Common myeloid progenitor, CD34-positive (primary cell): ENCODE results near the gene ACP2. TPM values are rescaled to one million over a fixed set of nuclear protein-coding genes. Genes with fewer than 3 reads are reported as not detected.

Source experiments
- CTCF ChIA-PET: fragments of 350-600 bp; sonication (Branson Sonifier 250); formaldehyde crosslinking; loops from one replicate; lab custom pipeline; 2021; ENCODE audit warnings: antibody characterized with exemption; lab: Charles Lee
- POLR2A ChIA-PET: fragments of 350-600 bp; sonication (Branson Sonifier 250); formaldehyde crosslinking; loops from one replicate; lab custom pipeline; 2021; ENCODE audit warnings: antibody characterized with exemption; lab: Charles Lee
- DNase-seq, 3 donors: peaks; one replicate each; pipeline versions ENCODE4 v3.0.0 to v3.0.0-alpha.2; 2013
- H3K27ac ChIP-seq, 2 experiments: 1 replicate in 1 of 2; 2 replicates in 1 of 2; pipeline ENCODE4 v1.7.0; 2013; ENCODE audit warnings: inconsistent platforms in 2 of 2, low read length in 2 of 2, mild to moderate bottlenecking in 2 of 2, low read depth in 1 of 2, moderate library complexity in 1 of 2; ENCODE audit not compliant: severe bottlenecking in 2 of 2, insufficient read depth in 1 of 2, poor library complexity in 1 of 2
- H3K27me3 ChIP-seq, 5 experiments: replicated peaks in 2 of 5; 1 replicate in 3 of 5; 2 replicates in 2 of 5; pipeline versions ENCODE4 v1.6.1 to v1.7.0; 2013; ENCODE audit warnings: low read length in 4 of 5, mild to moderate bottlenecking in 2 of 5, moderate library complexity in 2 of 5, inconsistent platforms in 1 of 5; ENCODE audit not compliant: insufficient read depth in 5 of 5, control insufficient read depth in 4 of 5
- H3K36me3 ChIP-seq, 4 experiments: 1 replicate in 2 of 4; 2 replicates in 2 of 4; pipeline versions ENCODE4 v1.6.1 to v1.7.0; 2013; ENCODE audit warnings: low read length in 3 of 4, control low read depth in 1 of 4, mild to moderate bottlenecking in 1 of 4; ENCODE audit not compliant: control insufficient read depth in 4 of 4, insufficient read depth in 4 of 4
- H3K4me1 ChIP-seq, 4 experiments: 1 replicate in 3 of 4; 2 replicates in 1 of 4; pipeline versions ENCODE4 v1.6.1 to v1.7.1; 2013; ENCODE audit warnings: low read length in 3 of 4, mild to moderate bottlenecking in 3 of 4, control low read depth in 1 of 4, inconsistent platforms in 1 of 4, moderate library complexity in 1 of 4; ENCODE audit not compliant: control insufficient read depth in 4 of 4, insufficient read depth in 4 of 4; ENCODE audit errors: control extremely low read depth in 1 of 4
- H3K4me3 ChIP-seq, 7 experiments: 1 replicate in 4 of 7; 2 replicates in 3 of 7; pipeline versions ENCODE4 v1.5.1 to v1.7.0; 2013; ENCODE audit warnings: mild to moderate bottlenecking in 7 of 7, low read length in 6 of 7, moderate library complexity in 6 of 7, inconsistent platforms in 2 of 7, low read depth in 2 of 7, control low read depth in 1 of 7; ENCODE audit not compliant: insufficient read depth in 4 of 7, control insufficient read depth in 1 of 7; ENCODE audit errors: extremely low read depth in 1 of 7
- H3K9me3 ChIP-seq, 5 experiments: 1 replicate in 4 of 5; 2 replicates in 1 of 5; pipeline versions ENCODE4 v1.6.1 to v1.7.1; 2013; ENCODE audit warnings: low read length in 4 of 5, mild to moderate bottlenecking in 2 of 5, inconsistent platforms in 1 of 5, low read depth in 1 of 5, moderate library complexity in 1 of 5; ENCODE audit not compliant: control insufficient read depth in 4 of 5, insufficient read depth in 2 of 5; ENCODE audit errors: control extremely low read depth in 1 of 5
- WGBS: methylation state at CpG from one replicate; pipeline ENCODE4 v1.1.5; 2013; ENCODE audit not compliant: insufficient coverage; 5-methylcytosine and 5-hydroxymethylcytosine counted together
- polyA plus RNA-seq: library from polyadenylated mRNA; unstranded; fragments of 120-200 nt; gene quantifications from one replicate; pipeline ENCODE4 v1.2.1, GENCODE V29; 2013

Gene ACP2, protein sequence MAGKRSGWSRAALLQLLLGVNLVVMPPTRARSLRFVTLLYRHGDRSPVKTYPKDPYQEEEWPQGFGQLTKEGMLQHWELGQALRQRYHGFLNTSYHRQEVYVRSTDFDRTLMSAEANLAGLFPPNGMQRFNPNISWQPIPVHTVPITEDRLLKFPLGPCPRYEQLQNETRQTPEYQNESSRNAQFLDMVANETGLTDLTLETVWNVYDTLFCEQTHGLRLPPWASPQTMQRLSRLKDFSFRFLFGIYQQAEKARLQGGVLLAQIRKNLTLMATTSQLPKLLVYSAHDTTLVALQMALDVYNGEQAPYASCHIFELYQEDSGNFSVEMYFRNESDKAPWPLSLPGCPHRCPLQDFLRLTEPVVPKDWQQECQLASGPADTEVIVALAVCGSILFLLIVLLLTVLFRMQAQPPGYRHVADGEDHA
- polyA plus RNA-seq = 19.8 TPM

DNA sequence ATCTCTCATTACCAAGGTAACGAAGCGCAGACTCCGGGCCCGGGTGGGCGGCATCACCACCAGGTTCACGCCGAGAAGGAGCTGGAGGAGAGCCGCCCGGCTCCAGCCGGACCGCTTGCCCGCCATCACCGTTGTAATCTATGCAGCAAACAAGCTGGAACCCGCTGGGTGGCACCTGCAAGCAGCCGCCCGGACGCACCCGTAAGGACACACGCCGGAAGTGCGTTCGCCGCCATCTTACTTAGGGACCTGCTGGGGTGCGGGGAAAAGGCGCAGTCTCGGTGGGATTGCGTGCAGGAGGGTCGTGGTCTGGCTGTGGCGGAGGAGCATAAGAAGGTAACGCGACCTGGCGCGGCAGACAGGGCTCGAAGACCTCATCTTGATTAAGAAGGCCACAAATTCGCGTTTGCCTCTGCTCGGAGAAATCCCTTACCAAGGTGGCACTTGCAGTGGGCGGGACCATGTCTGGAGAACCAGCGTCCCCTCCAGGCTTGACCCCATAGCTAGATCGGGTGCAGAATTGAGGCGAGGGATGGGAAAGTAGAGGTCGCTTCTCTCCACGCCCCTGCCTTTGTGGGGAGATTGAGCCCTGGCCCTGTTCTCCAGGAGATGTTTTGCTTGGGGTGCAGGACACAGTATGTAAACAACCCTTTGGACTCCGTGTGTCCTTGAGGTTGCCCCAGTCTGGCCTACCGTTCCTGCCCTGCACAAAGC lies at the start of gene ACP2:
Gene ACP2, minus strand, starts transcription at position 151 of the 714 bp plus-strand sequence. Its CDS starts 25 bp downstream, at position 126.
- peak; percentile 92 to 95 (median 93) for DNase-seq
- H3K4me1 ChIP-seq = peaks cover 11 to 21% (median 17%) of the 10 kb centered on the region in 4 experiments
- POLR2A ChIA-PET = interaction anchor here (0.6 to 1.8 kb wide), 8 partner anchors 11 to 631 kb away, joined by 3 to 9 read pairs (median 4); partner anchors contain the start of genes DDB2 and MADD
- peak within 1 kb of the TSS; percentile 94 to 97 for H3K27ac ChIP-seq
- H3K27me3 ChIP-seq = no peaks in the 10 kb centered on the region
- peak within 1 kb of the TSS; percentile 75 to 99 (median 94) for H3K4me3 ChIP-seq
- H3K36me3 ChIP-seq = peaks cover 9 to 22% (median 14%) of the 10 kb centered on the region in 4 experiments
- under 1% methylated on average over 35 of the region's 45 CpGs for WGBS
- H3K9me3 ChIP-seq = no peaks in the 10 kb centered on the region
- CTCF ChIA-PET = interaction anchor here (0.8 to 9.7 kb wide), 13 partner anchors 13 to 162 kb away, joined by 3 to 145 read pairs (median 4); partner anchors contain the start of genes DDB2 and NR1H3

DNA sequence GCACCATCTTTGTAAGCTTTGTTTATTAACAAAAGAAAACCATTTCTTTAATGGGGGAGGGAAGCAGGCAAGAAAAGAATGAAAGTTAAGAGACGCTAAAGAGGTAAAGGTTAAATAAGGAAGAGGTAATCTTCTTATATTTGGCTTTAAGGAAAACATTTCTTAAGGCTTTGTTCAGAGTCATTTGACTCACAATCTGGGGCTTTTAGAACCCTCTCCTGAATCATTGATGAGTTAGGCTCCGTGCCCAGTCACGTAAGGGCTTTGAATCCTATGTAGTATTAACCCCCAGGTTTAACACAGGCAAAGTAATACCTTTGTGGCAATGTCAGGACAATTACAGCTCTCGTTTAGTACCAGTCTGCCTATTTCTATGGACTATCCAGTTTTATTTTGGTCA lies 47.4 kb upstream of the ACP2 start:
- no peak for DNase-seq
- 100% methylated on average over 3 of the region's 4 CpGs for WGBS
- no peak overlapping the region for H3K4me3 ChIP-seq
- H3K9me3 ChIP-seq = peaks cover 0 to 15% (median 3%) of the 10 kb centered on the region in 5 experiments
- no peaks in the 10 kb centered on the region for H3K27me3 ChIP-seq
- H3K27ac ChIP-seq = no peak overlapping the region
- ChIA-PET POLR2A (no interaction called here), CTCF (interaction anchor here (1.1 to 2.4 kb wide), 4 partner anchors 11 to 25 kb away, joined by 3 to 11 read pairs (median 7); no protein-coding TSS in a partner anchor)
- peaks cover 40 to 89% (median 68%) of the 10 kb centered on the region in 4 experiments for H3K36me3 ChIP-seq
- no peaks in the 10 kb centered on the region for H3K4me1 ChIP-seq

DNA sequence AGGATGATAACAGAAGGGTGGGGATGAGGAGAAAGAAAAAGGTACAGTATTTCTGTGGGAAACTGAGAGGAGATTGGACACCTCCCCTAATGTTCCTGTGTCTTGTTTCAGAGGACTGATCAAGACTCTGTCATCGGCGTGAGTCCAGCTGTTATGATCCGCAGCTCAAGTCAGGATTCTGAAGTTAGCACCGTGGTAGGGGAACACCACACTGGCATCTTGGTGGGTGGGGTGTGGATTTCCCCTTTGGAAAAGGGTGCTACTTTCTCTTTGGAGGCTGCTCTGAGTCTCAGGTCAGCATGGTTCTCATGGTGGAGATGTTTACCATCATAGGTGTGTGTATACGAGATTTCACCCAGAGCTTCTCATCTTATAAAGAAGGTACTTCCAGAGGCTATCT lies 46.8 kb upstream of the ACP2 start:
- Histone ChIP-seq H3K27me3 (no peaks in the 10 kb centered on the region), H3K36me3 (peaks cover 44 to 90% (median 70%) of the 10 kb centered on the region in 4 experiments), H3K4me3 (no peak overlapping the region), H3K4me1 (no peaks in the 10 kb centered on the region), H3K9me3 (peaks cover 0 to 15% (median 3%) of the 10 kb centered on the region in 5 experiments), H3K27ac (no peak overlapping the region)
- WGBS = 93% methylated on average over 4 of the region's 5 CpGs
- no peak for DNase-seq
- ChIA-PET POLR2A (no interaction called here), CTCF (interaction anchor here (0.6 to 2.4 kb wide), 5 partner anchors 12 to 464 kb away, joined by 3 to 11 read pairs (median 4); no protein-coding TSS in a partner anchor)

DNA sequence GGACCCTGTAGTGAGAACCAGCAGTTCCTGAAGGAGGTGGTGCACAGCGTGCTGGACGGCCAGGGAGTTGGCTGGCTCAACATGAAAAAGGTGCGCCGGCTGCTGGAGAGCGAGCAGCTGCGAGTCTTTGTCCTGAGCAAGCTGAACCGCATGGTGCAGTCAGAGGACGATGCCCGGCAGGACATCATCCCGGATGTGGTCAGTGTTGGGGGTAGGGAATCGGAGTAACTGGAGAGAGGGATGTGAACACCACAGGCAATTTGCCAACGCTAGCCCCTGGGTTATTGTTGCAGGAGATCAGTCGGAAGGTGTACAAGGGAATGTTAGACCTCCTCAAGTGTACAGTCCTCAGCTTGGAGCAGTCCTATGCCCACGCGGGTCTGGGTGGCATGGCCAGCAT lies 41.2 kb upstream of the ACP2 start:
- Histone ChIP-seq H3K9me3 (no peaks in the 10 kb centered on the region), H3K4me3 (no peak overlapping the region), H3K27ac (no peak overlapping the region), H3K4me1 (no peaks in the 10 kb centered on the region), H3K36me3 (peaks cover 40 to 93% (median 81%) of the 10 kb centered on the region in 4 experiments), H3K27me3 (no peaks in the 10 kb centered on the region)
- WGBS = 99% methylated on average over 15 of the region's 15 CpGs
- no peak for DNase-seq
- CTCF ChIA-PET = interaction anchor here (1.2 to 1.6 kb wide), 3 partner anchors 13 to 19 kb away, joined by 3 to 4 read pairs (median 4); no protein-coding TSS in a partner anchor
- POLR2A ChIA-PET = no interaction called here

DNA sequence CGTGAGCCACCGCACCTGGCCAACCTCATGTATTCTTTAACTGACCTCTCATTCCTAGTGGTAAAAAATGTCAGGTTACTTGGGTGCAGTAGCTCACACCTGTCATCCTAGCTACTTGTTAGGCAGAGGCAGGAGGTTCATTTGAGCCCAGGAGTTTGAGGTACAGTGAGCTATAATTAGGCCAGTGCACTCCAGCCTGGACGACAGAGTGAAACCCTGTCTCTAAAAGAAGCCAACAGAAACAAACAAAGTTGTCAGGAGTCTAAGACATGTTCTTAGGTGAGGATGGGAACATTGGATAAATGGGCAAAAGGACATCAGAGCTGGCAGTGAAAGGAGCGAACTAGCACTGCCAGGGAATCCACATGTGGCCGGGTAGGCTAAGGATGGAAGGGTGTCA lies 39.5 kb upstream of the ACP2 start:
- Histone ChIP-seq H3K4me1 (no peaks in the 10 kb centered on the region), H3K27ac (no peak overlapping the region), H3K36me3 (peaks cover 35 to 97% (median 82%) of the 10 kb centered on the region in 4 experiments), H3K9me3 (no peaks in the 10 kb centered on the region), H3K4me3 (no peak overlapping the region), H3K27me3 (no peaks in the 10 kb centered on the region)
- ChIA-PET POLR2A (interaction anchor here (0.6 to 1.5 kb wide), 2 partner anchors 19 to 42 kb away, joined by 3 read pairs; no protein-coding TSS in a partner anchor), CTCF (interaction anchor here (0.6 to 1.0 kb wide), 2 partner anchors 39 to 303 kb away, joined by 3 to 4 read pairs; no protein-coding TSS in a partner anchor)
- no peak for DNase-seq
- WGBS = 98% methylated on average over 5 of the region's 5 CpGs

DNA sequence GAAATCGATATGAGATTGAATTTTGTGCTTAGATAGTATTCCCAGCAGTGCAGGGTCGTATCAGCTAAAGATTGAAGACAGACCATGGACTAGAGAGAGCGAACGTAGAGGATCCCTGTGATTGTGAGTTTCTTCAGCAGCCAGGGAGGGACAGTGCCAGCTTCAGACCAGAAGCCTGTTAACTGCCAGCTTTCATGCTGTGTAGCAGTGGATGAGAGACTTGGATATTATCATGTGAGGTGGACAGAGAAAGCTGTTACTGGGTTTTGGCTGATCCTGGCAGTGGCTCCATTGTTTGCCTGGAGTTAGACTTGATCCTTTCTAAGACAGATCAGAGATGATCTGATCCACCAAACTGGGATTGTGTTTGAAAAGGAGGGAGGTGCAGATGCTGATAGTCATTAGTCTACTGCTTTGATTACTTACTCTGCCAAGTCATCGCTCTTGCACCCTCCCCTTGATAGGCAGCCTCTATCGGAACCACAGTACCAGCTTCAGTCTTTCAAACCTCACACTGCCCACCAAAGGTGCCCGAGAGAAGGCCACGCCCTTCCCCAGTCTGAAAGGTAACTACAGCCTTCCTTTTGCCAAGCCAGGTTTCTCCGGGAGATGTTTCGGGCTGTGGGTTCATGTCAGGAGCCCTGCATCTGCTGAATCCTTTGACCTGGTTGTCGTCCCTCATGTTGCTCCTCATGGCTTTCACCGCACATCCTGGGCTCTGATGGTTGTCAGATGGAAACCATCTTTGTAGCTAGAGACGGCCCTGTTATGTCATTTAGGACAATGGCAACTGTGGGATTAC lies 37.6 kb upstream of the ACP2 start:
- POLR2A ChIA-PET = no interaction called here
- Histone ChIP-seq H3K27me3 (no peaks in the 10 kb centered on the region), H3K4me1 (no peaks in the 10 kb centered on the region), H3K36me3 (peaks cover 35 to 95% (median 74%) of the 10 kb centered on the region in 4 experiments), H3K27ac (no peak overlapping the region), H3K4me3 (no peak overlapping the region), H3K9me3 (no peaks in the 10 kb centered on the region)
- CTCF ChIA-PET = interaction anchor here (1.1 kb wide), 1 partner anchor 35 kb away, joined by 3 read pairs; no protein-coding TSS in a partner anchor
- DNase-seq = no peak
- 98% methylated on average over 13 of the region's 13 CpGs for WGBS
